ENCODE results near the gene CFB.
"Not testable (repeated sequence)": the region's sequence is repeated elsewhere in the genome, so short reads cannot be mapped to it uniquely, and the experiment has no call there.

Gene CFB

DNA sequence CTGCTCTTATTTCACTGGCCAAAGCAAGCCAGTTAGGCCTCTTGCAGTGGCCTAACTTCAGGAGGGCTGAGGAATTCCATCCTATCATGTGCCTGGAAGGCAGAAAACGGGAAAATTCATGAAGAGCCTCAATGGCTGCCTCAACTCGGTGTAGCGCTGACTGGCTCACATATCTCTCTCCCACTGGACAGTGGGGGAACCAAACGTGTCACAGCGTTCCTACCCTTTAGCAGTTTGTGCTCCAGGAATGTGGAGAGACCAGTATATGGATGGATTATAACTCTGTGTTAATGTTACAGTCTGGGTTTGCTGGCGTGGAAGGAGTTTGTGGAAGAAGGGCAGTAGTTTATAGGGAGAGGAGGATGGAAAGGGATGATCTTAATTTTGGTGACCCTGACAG, 30.1 kb upstream of the CFB start:
- H3K4me2 ChIP-seq (ENCODE audit: low read length), result no peak overlapping the region

DNA sequence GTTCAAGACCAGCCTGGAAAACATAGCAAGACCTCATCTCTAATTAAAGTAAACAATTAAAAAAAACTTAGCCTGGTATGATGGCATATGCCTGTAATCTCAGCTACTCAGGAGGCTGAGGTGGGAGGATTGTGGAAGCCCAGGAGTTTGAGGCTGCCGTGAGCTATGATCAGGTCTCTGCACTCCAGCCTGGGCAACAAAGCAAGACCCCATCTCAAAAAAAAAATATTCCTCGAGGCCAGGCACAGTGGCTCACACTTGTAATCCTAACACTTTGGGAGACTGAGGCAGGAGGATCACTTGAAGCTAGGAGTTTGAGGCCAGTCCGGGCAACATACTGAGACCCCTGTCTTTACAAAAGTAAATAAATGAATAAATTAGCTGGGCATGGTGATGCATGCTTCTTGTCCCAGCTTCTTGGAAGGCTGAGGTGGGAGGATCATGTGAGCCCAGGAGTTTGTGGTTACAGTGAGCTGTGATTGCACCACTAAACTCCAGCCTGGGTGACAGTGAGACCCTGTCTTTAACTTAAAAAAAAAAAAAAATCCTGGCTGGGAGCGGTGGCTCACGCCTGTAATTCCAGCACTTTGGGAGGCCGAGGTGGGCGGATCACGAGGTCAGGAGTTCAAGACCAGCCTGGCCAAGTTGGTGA, 27.7 kb upstream of the CFB start:
- H3K4me1 ChIP-seq (ENCODE audit: control insufficient read depth, insufficient read depth, low read length), result peaks cover 4% of the 10 kb centered on the region
- no peaks in the 10 kb centered on the region for H3K36me3 ChIP-seq (ENCODE audit: insufficient read depth, low read length)
- H3K9me3 ChIP-seq (replicated peaks; ENCODE audit: low read length), result no peaks in the 10 kb centered on the region
- no peak overlapping the region for H3K4me3 ChIP-seq (ENCODE audit: low read length)
- no peaks in the 10 kb centered on the region for H3K27me3 ChIP-seq (ENCODE audit: control insufficient read depth, insufficient read depth, low read length)
- no peak overlapping the region for H3K9ac ChIP-seq (ENCODE audit: low read depth, low read length)
- no peak overlapping the region for H3K4me2 ChIP-seq (ENCODE audit: low read length)

More for the DNA sequence above, 30.1 kb upstream of the CFB start:
- H3K27me3 ChIP-seq (ENCODE audit: control insufficient read depth, insufficient read depth, low read length), result no peaks in the 10 kb centered on the region
- H3K9me3 ChIP-seq (replicated peaks; ENCODE audit: low read length), result no peaks in the 10 kb centered on the region
- H3K36me3 ChIP-seq (ENCODE audit: insufficient read depth, low read length), result no peaks in the 10 kb centered on the region
- no peak overlapping the region for H3K4me3 ChIP-seq (ENCODE audit: low read length)
- H3K4me1 ChIP-seq (ENCODE audit: control insufficient read depth, insufficient read depth, low read length), result peaks cover 11% of the 10 kb centered on the region
- no peak overlapping the region for H3K9ac ChIP-seq (ENCODE audit: low read depth, low read length)

DNA sequence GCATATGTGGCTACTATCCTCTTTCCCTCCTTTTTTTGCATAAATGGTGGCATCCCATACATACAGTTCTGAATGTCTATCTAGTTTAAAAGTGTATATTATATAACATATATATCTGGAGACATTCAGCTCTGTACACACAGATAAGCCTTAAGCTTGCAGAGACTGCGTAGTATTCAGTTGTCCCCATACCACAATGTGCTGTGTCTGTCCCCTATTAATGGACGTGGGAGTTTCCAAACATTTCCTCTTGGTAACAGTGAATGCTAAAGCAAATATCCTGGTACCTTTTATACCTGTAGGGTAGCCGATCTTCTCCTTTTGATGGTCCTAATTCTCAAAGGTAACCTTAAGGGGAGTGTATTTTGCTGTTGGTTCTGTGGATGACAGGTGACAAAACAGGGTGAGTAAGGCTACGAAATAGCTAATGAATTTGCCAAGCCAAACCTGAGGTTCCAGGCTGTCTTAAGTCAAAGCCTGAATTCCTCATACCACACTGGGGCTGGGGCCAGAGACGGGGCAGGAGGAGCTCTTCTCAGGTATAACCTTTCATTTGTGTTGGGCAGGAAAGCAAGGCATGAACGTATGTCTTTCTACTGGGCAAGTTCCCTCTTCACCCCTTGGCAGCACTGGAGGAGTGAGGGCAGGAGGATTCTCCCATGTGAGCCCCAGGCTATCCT, 26.1 kb upstream of the CFB start:
- Histone ChIP-seq H3K9ac (ENCODE audit: low read depth, low read length) (no peak overlapping the region), H3K36me3 (ENCODE audit: insufficient read depth, low read length) (no peaks in the 10 kb centered on the region), H3K9me3 (replicated peaks; ENCODE audit: low read length) (no peaks in the 10 kb centered on the region), H3K4me2 (ENCODE audit: low read length) (no peak overlapping the region), H3K27me3 (ENCODE audit: control insufficient read depth, insufficient read depth, low read length) (no peaks in the 10 kb centered on the region), H3K4me1 (ENCODE audit: control insufficient read depth, insufficient read depth, low read length) (peaks cover 4% of the 10 kb centered on the region), H3K4me3 (ENCODE audit: low read length) (no peak overlapping the region)

DNA sequence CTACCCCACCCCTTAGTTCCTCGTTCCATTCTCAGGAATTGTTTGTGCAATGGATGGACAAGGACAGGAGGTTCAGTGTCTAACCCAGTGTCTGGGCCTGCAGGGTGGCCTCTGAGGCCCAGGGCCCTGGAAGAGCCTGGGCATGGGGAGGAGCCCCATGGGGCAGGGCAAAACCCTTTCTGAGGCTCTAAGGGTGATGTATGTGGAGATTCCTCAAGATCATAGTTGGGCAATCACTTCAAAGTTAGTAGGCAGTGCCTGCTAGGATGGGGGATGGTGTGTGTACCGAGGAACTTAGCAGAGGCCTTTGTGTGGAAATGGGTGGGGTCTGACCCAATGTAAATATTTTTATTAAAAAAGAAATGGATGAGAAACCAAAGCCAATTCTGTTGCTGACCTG, 25.1 kb upstream of the CFB start:
- Histone ChIP-seq H3K9ac (ENCODE audit: low read depth, low read length) (no peak overlapping the region), H3K4me2 (ENCODE audit: low read length) (no peak overlapping the region), H3K36me3 (ENCODE audit: insufficient read depth, low read length) (no peaks in the 10 kb centered on the region), H3K9me3 (replicated peaks; ENCODE audit: low read length) (no peaks in the 10 kb centered on the region), H3K27me3 (ENCODE audit: control insufficient read depth, insufficient read depth, low read length) (no peaks in the 10 kb centered on the region), H3K4me1 (ENCODE audit: control insufficient read depth, insufficient read depth, low read length) (peaks cover 4% of the 10 kb centered on the region), H3K4me3 (ENCODE audit: low read length) (no peak overlapping the region)

DNA sequence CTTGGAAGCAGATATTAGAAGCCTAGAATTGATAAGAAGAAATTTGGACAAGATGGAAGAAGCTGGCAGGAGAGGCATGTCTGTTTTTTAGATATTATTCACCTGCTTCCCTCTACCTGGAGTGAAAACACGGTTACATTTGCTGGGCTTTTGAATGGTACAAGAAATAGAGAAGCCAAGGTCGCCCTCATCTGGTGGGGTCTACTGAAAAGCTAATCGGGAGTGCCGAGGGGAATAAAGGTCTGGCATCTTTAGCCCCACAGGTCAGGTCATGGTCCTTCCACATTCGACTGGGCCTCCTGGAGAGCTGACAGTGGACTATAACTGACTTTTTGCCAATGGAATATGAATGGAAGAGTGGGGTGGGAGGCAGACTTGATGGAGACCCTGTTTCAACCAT, 23.0 kb upstream of the CFB start:
- no peak overlapping the region for H3K4me3 ChIP-seq (ENCODE audit: low read length)
- no peak overlapping the region for H3K9ac ChIP-seq (ENCODE audit: low read depth, low read length)
- H3K27me3 ChIP-seq (ENCODE audit: control insufficient read depth, insufficient read depth, low read length), result no peaks in the 10 kb centered on the region
- H3K4me1 ChIP-seq (ENCODE audit: control insufficient read depth, insufficient read depth, low read length), result peaks cover 12% of the 10 kb centered on the region
- no peaks in the 10 kb centered on the region for H3K9me3 ChIP-seq (replicated peaks; ENCODE audit: low read length)
- H3K4me2 ChIP-seq (ENCODE audit: low read length), result no peak overlapping the region
- H3K36me3 ChIP-seq (ENCODE audit: insufficient read depth, low read length), result no peaks in the 10 kb centered on the region

DNA sequence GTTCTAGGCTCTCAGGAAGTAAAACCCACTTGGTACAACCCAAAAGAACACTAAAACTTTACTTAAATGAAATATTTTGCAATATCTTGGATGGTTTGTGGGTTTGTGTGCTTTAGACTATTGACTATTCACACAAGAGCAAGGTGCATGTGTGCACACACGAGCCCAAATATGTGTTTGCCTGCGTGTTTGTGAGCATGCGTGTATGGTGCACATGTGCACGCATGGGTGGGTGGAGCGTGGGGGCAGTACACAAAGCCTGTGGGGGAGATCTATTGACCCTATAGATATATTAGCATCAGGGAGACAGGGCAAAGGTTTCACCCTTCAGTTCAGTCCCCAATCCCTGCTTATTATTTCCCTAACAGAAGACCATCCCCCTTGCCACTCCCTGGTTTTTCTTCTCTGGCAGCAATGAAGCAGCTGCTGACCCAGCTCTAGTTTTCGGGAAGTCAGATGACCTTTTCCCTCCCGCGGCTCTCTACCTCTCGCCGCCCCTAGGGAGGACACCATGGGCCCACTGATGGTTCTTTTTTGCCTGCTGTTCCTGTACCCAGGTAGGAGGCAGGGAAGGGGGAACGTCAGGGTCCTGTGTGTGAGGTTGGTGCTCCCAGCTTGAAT, 18.5 kb upstream of the CFB start, which contains the start of gene C2:
TSS of gene C2 (plus strand) at position 476 of the 621 bp plus-strand sequence. CDS start at position 512, 36 bp downstream.
- no peaks in the 10 kb centered on the region for H3K36me3 ChIP-seq (ENCODE audit: insufficient read depth, low read length)

DNA sequence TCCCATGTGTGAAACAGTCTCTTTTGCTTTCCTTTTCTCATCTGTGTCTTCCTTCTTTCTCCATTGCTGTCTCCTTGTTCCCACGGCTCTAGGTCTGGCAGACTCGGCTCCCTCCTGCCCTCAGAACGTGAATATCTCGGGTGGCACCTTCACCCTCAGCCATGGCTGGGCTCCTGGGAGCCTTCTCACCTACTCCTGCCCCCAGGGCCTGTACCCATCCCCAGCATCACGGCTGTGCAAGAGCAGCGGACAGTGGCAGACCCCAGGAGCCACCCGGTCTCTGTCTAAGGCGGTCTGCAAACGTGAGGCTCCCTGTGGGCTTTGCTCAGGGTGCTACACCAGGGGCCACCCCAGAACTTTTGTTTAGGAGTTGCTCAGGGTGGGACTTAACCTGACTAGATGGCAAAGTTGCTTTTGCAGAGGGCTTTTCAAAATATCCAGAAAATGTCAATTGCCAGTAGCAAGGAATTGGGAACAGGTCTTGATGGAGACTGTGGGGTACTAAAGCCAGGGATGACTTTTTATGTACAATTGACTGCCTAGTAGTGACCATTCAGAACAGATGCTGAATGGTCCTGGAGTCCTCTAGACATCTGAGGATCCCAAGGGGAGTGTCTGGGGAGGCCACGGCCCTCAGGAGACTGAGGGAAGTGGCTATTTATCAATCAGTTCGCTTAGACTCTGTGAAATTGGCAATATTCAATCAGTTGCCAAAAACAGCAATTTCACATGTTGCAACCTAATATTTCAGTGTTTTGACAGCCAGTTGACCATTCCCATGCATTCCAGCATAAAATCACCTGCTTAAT, 17.8 kb upstream of the CFB start:
- H3K9me3 ChIP-seq (replicated peaks; ENCODE audit: low read length), result no peaks in the 10 kb centered on the region
- no peak overlapping the region for H3K4me2 ChIP-seq (ENCODE audit: low read length)
- H3K27me3 ChIP-seq (ENCODE audit: control insufficient read depth, insufficient read depth, low read length), result peaks cover under 1% of the 10 kb centered on the region
- no peak overlapping the region for H3K4me3 ChIP-seq (ENCODE audit: low read length)
- peaks cover 8% of the 10 kb centered on the region for H3K4me1 ChIP-seq (ENCODE audit: control insufficient read depth, insufficient read depth, low read length)
- no peak overlapping the region for H3K9ac ChIP-seq (ENCODE audit: low read depth, low read length)
- no peaks in the 10 kb centered on the region for H3K36me3 ChIP-seq (ENCODE audit: insufficient read depth, low read length)

More for the DNA sequence above, 18.5 kb upstream of the CFB start, which contains the start of gene C2:
- Histone ChIP-seq H3K9me3 (replicated peaks; ENCODE audit: low read length) (no peaks in the 10 kb centered on the region), H3K4me1 (ENCODE audit: control insufficient read depth, insufficient read depth, low read length) (peaks cover 8% of the 10 kb centered on the region), H3K27me3 (ENCODE audit: control insufficient read depth, insufficient read depth, low read length) (no peaks in the 10 kb centered on the region), H3K9ac (ENCODE audit: low read depth, low read length) (no peak within 1 kb of the TSS), H3K4me2 (ENCODE audit: low read length) (no peak within 1 kb of the TSS), H3K4me3 (ENCODE audit: low read length) (no peak within 1 kb of the TSS)

DNA sequence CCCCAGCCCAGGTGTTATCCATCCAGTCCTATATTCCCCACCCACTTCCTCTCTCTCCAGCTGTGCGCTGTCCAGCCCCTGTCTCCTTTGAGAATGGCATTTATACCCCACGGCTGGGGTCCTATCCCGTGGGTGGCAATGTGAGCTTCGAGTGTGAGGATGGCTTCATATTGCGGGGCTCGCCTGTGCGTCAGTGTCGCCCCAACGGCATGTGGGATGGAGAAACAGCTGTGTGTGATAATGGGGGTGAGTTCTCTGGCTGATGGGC, 17.3 kb upstream of the CFB start:
- peaks cover 6% of the 10 kb centered on the region for H3K27me3 ChIP-seq (ENCODE audit: control insufficient read depth, insufficient read depth, low read length)
- no peak overlapping the region for H3K4me2 ChIP-seq (ENCODE audit: low read length)
- H3K9me3 ChIP-seq (replicated peaks; ENCODE audit: low read length), result no peaks in the 10 kb centered on the region
- no peaks in the 10 kb centered on the region for H3K36me3 ChIP-seq (ENCODE audit: insufficient read depth, low read length)
- no peak overlapping the region for H3K9ac ChIP-seq (ENCODE audit: low read depth, low read length)
- peaks cover 8% of the 10 kb centered on the region for H3K4me1 ChIP-seq (ENCODE audit: control insufficient read depth, insufficient read depth, low read length)
- no peak overlapping the region for H3K4me3 ChIP-seq (ENCODE audit: low read length)

DNA sequence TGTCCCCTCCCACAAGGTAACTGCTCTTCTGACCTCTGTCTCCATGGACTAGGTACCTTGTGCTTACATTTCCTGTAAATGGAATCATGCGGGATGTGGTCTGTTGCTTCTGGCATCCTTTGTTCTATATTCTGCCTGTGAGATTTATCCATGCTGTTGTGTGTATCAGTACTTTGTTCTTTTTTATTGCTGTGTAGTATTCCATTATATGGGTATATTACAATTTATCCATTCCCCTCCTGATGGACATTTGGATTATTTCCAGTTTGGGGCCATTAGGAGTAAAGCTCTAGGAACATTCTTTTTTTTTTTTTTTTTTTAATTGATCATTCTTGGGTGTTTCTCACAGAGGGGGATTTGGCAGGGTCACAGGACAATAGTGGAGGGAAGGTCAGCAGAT, 14.9 kb upstream of the CFB start:
- Histone ChIP-seq H3K36me3 (ENCODE audit: insufficient read depth, low read length) (no peaks in the 10 kb centered on the region), H3K27me3 (ENCODE audit: control insufficient read depth, insufficient read depth, low read length) (peaks cover 14% of the 10 kb centered on the region), H3K4me3 (ENCODE audit: low read length) (no peak overlapping the region), H3K9ac (ENCODE audit: low read depth, low read length) (no peak overlapping the region), H3K4me2 (ENCODE audit: low read length) (no peak overlapping the region), H3K4me1 (ENCODE audit: control insufficient read depth, insufficient read depth, low read length) (peaks cover 8% of the 10 kb centered on the region), H3K9me3 (replicated peaks; ENCODE audit: low read length) (no peaks in the 10 kb centered on the region)

DNA sequence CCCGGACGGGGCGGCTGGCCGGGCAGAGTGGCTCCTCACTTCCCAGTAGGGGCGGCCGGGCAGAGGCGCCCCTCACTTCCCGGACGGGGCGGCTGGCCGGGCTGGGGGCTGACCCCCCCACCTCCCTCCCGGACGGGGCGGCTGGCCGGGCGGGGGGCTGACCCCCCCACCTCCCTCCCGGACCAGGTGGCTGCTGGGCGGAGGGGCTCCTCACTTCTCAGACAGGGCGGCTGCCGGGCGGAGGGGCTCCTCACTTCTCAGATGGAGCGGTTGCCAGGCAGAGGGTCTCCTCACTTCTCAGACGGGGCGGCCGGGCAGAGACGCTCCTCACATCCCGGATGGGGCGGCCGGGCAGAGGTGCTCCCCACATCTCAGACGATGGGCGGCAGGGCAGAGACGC, 13.8 kb upstream of the CFB start:
- not testable (repeated sequence) for H3K4me2 ChIP-seq (ENCODE audit: low read length); H3K4me1 ChIP-seq (ENCODE audit: control insufficient read depth, insufficient read depth, low read length); H3K9me3 ChIP-seq (replicated peaks; ENCODE audit: low read length); H3K9ac ChIP-seq (ENCODE audit: low read depth, low read length); H3K4me3 ChIP-seq (ENCODE audit: low read length); H3K36me3 ChIP-seq (ENCODE audit: insufficient read depth, low read length)
- H3K27me3 ChIP-seq (ENCODE audit: control insufficient read depth, insufficient read depth, low read length), result peaks cover 14% of the 10 kb centered on the region

DNA sequence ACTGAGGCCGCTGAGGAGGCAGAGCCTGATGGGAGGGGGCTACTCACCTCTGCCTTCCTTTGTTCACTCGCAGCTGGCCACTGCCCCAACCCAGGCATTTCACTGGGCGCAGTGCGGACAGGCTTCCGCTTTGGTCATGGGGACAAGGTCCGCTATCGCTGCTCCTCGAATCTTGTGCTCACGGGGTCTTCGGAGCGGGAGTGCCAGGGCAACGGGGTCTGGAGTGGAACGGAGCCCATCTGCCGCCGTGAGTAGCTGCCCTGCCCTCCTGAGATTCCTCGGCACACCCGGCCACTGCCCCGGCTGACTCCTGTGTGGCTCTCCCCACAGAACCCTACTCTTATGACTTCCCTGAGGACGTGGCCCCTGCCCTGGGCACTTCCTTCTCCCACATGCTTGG, 12.4 kb upstream of the CFB start:
- Histone ChIP-seq H3K9me3 (replicated peaks; ENCODE audit: low read length) (no peaks in the 10 kb centered on the region), H3K27me3 (ENCODE audit: control insufficient read depth, insufficient read depth, low read length) (peaks cover 14% of the 10 kb centered on the region), H3K4me2 (ENCODE audit: low read length) (no peak overlapping the region), H3K36me3 (ENCODE audit: insufficient read depth, low read length) (no peaks in the 10 kb centered on the region), H3K9ac (ENCODE audit: low read depth, low read length) (no peak overlapping the region), H3K4me3 (ENCODE audit: low read length) (no peak overlapping the region), H3K4me1 (ENCODE audit: control insufficient read depth, insufficient read depth, low read length) (no peaks in the 10 kb centered on the region)

Data from skeletal muscle satellite cell (primary cell).